Measurements from ENCODE around the gene OXER1.

Gene OXER1, protein sequence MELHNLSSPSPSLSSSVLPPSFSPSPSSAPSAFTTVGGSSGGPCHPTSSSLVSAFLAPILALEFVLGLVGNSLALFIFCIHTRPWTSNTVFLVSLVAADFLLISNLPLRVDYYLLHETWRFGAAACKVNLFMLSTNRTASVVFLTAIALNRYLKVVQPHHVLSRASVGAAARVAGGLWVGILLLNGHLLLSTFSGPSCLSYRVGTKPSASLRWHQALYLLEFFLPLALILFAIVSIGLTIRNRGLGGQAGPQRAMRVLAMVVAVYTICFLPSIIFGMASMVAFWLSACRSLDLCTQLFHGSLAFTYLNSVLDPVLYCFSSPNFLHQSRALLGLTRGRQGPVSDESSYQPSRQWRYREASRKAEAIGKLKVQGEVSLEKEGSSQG

DNA sequence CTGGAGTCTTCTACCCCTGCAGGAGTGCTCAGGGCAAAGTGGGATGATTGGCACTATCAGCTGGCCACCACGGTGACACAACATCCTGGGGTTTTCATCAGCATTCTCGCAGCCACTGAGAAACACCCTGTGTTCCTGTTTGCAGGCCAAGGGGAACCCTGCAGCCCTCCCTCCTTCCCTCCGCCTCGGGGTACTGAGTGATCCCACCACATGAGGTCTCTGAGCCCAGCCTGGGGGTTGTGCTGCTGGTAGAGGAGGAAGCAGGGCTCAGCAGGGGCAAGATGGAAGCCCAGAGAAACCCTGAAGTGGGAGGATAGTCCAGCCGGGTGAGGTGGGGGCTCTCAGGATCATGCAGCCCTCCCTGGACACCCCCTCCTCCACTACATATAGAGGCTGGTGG is at the start of gene OXER1:
Gene OXER1 (minus strand): TSS at position 40 of the 400 bp plus-strand sequence. CDS start 73 bp downstream, outside the sequence.
- peaks cover 5% of the 10 kb centered on the region for H3K4me1 Mint-ChIP-seq
- no peak for ATAC-seq (replicated peaks; ENCODE audit: extremely low read depth, poor library complexity, severe bottlenecking)

DNA sequence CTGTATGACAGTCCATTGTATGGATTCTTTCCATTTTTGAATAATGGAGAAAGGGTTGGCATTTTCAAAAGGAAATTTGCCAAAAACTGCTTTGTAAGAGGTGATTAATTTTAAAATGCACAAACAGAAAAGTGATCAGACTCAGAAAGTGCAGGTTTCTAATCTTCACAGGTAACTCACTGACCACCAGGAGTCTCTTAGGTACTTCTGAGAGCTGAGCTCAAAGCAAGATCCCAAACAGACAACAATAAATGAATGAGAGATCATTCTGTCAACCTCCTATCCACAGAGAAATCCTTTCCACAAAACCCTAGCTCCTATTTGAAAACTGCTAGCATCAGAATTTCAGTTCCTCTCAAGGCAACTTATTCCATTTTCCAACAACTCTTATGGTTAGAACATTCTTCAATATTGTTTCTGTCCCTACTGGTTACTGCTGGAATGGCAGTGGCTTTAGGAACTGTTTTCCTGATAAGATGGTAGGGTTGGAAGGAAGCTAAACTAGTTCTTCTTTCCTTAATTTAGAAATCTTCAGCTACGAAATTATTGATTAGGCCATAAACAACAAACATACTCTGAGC is 49.1 kb upstream of the OXER1 start:
- peaks cover 29% of the 10 kb centered on the region for H3K4me1 Mint-ChIP-seq
- peaks cover 5% of the 10 kb centered on the region for H3K9me3 Mint-ChIP-seq
- H3K27me3 Mint-ChIP-seq, result no peaks in the 10 kb centered on the region
- H3K4me3 Mint-ChIP-seq, result peak overlapping the region; percentile 58
- H3K27ac Mint-ChIP-seq (ENCODE audit: low read depth), result no peak overlapping the region
- H3K36me3 Mint-ChIP-seq (ENCODE audit: insufficient read depth), result peaks cover 19% of the 10 kb centered on the region
- ATAC-seq (replicated peaks; ENCODE audit: extremely low read depth, poor library complexity, severe bottlenecking), result no peak
- no peak for DNase-seq (ENCODE audit: low spot score in 2 of 2)

More for the DNA sequence above, at the start of gene OXER1:
- Mint-ChIP-seq H3K9me3 (no peaks in the 10 kb centered on the region), H3K4me3 (no peak within 1 kb of the TSS), H3K36me3 (ENCODE audit: insufficient read depth) (no peaks in the 10 kb centered on the region), H3K27ac (ENCODE audit: low read depth) (no peak within 1 kb of the TSS), H3K27me3 (no peaks in the 10 kb centered on the region)
- DNase-seq (ENCODE audit: low spot score in 2 of 2), result no peak

DNA sequence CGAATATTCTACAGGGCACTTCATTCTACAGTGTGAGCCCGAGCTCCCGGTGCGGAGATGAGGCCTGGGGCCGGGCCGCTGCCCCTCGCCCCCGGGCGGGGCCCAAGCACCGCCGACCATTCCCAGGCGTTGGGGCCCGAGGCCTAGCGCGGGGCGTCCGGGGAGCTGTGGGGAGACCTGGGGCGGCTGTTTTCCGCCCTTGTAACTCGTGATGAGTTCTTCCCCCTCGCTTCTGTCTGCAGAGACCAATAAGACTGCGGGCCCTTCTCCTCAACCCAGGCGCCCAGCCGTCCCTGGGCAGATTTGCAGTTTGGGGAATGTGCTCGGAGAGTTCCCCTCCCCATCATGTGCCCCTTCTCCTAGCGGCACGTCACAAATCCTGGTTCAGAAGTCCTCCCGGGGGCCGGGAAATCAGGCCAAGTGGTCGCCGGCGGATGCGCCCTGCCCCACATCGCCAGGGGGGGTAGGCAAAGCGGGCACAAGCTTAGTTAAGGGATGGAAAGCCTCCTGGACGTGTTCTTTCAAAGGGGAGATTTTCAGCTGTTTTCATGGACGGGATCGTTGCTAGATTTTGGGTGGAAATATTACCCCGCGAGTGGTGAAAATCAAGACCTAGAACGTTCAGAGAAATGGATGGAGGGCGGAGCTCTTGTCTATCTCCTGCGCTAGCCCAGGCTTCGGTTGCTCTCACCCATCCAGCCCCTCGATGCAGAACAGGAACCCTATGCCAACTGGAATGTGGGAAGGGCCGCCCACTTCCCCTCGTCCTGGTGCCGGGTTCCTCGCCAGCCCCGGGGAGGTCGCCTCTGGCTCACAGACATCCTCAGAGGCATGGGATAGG is 47.3 kb upstream of the OXER1 start:
- H3K4me1 Mint-ChIP-seq, result peaks cover 29% of the 10 kb centered on the region
- H3K4me3 Mint-ChIP-seq, result peak overlapping the region; percentile 97
- peak overlapping the region; percentile 100 for H3K27ac Mint-ChIP-seq (ENCODE audit: low read depth)
- ATAC-seq (replicated peaks; ENCODE audit: extremely low read depth, poor library complexity, severe bottlenecking) (peak; percentile 13), DNase-seq (ENCODE audit: low spot score in 2 of 2) (no peak)
- peaks cover 19% of the 10 kb centered on the region for H3K36me3 Mint-ChIP-seq (ENCODE audit: insufficient read depth)
- peaks cover 5% of the 10 kb centered on the region for H3K9me3 Mint-ChIP-seq
- H3K27me3 Mint-ChIP-seq, result no peaks in the 10 kb centered on the region

DNA sequence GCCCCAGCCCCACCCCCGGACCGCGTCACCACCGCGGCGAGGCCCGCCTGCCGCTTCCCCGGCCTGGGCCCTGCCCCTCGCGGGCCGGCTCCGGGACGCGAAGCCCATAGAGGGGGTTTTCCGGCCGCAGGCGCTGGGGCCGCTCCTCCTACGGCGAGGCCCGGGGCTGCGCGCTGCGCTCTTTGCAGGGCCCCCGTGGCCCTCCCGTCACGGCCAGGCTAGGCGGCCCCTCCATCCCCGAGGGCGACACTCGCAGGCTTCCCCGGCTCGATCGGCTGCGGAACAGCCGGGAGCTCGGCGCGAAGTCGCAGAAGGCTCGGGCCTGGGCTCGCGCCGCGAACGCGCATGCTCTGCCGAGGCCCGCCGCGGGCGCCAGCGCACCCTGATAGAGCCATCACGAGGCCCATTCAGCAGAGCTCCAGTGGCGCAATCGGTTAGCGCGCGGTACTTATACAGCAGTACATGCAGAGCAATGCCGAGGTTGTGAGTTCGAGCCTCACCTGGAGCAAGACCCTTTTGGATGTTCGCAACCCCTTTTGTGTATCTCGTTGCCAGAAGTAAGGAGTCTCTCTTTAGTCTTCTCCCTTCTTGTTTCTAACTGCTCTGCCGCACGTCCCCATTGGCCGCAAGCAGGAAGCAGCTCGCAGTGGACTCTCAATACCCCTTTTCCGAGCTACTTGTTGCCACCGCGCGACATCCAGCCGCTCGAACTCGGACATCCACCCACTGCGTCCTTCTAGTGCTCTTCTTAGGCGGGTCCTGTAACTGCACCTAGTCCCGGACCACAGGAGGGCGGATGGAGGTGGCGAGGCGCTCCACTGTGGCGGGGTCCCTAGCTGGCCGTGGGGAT is 46.4 kb upstream of the OXER1 start:
- DNase-seq (ENCODE audit: low spot score in 2 of 2) (peak; percentile 98 to 99), ATAC-seq (replicated peaks; ENCODE audit: extremely low read depth, poor library complexity, severe bottlenecking) (peak; percentile 81)
- H3K27ac Mint-ChIP-seq (ENCODE audit: low read depth), result peak overlapping the region; percentile 100
- peaks cover 29% of the 10 kb centered on the region for H3K4me1 Mint-ChIP-seq
- H3K27me3 Mint-ChIP-seq, result no peaks in the 10 kb centered on the region
- peaks cover 5% of the 10 kb centered on the region for H3K9me3 Mint-ChIP-seq
- peak overlapping the region; percentile 97 for H3K4me3 Mint-ChIP-seq
- H3K36me3 Mint-ChIP-seq (ENCODE audit: insufficient read depth), result peaks cover 19% of the 10 kb centered on the region

DNA sequence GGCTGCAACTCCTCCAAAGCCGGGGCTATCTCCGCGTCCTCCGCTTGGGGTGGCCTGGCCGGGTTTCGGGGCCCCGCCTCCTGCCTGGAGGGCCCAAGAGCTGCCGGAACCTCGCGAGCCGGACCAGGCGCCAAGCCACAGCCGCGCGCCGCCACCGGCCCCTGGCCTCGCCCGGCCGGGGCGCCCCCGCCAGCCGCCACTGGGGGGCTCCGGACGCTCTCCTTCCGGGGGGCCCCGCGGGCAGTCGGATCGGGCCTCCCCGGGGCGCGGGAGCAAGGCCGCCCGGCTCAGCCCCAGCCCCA is 45.8 kb upstream of the OXER1 start:
- no peak for DNase-seq (ENCODE audit: low spot score in 2 of 2)
- ATAC-seq (replicated peaks; ENCODE audit: extremely low read depth, poor library complexity, severe bottlenecking), result peak; percentile 30

DNA sequence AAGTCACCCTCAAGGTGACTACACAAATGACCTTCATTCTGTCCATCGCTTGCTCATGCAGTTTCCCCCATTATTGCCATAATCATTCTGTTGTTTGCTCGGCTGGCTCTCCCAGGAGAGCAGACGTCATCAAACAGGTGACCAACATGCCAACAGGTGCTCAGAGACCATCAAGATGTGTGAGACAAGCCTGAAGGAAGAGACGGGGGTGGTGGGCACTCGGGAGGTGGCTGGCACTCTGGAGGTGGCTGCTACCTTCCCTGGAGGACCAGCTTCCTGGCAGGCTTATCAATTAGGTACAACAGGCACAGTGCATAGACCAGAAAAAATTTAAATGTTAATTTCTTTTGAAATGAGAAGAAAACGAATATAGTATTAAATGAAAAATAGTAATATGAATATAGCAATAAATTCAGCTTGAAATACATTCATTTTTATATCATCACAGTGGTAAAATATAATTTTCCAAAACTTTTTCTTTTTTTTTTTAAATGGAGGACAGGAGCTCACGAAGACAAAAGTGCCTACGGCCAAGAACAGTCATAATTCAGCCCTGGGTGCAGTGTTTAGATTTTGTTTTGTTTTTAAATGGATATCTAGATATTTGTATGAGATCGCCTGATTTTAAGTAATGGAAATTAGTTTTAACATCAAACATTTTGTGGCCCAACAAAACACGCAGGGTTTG is 45.3 kb upstream of the OXER1 start:
- ATAC-seq (replicated peaks; ENCODE audit: extremely low read depth, poor library complexity, severe bottlenecking) (no peak), DNase-seq (ENCODE audit: low spot score in 2 of 2) (no peak)
- Mint-ChIP-seq H3K27me3 (peaks cover under 1% of the 10 kb centered on the region), H3K36me3 (ENCODE audit: insufficient read depth) (peaks cover 19% of the 10 kb centered on the region), H3K4me1 (peaks cover 29% of the 10 kb centered on the region), H3K4me3 (peak overlapping the region; percentile 97), H3K27ac (ENCODE audit: low read depth) (peak overlapping the region; percentile 100), H3K9me3 (peaks cover 5% of the 10 kb centered on the region)

More for the DNA sequence above, 45.8 kb upstream of the OXER1 start:
- Mint-ChIP-seq H3K27me3 (no peaks in the 10 kb centered on the region), H3K36me3 (ENCODE audit: insufficient read depth) (peaks cover 19% of the 10 kb centered on the region), H3K4me1 (peaks cover 29% of the 10 kb centered on the region), H3K4me3 (peak overlapping the region; percentile 97), H3K27ac (ENCODE audit: low read depth) (peak overlapping the region; percentile 100), H3K9me3 (peaks cover 5% of the 10 kb centered on the region)

DNA sequence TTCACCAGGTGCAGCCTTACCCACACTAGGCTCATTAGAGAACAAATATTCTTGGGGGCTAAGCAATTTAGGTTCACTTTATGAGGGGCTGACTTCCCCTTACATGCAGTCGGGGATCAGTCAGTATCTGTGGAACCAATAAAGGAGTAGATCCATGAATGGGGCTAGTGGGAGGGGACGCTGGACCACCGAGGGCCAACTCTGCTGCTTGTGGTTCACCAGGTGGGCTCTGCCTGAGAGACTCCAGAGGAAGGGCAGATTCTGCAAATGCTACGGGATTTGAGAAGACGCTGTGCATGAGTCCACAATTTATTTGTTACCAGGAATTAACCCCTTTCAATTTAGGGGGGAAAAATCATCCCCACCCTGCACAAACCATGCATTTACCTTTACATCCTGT is 44.4 kb upstream of the OXER1 start:
- Mint-ChIP-seq H3K4me1 (peaks cover 29% of the 10 kb centered on the region), H3K27ac (ENCODE audit: low read depth) (no peak overlapping the region)

DNA sequence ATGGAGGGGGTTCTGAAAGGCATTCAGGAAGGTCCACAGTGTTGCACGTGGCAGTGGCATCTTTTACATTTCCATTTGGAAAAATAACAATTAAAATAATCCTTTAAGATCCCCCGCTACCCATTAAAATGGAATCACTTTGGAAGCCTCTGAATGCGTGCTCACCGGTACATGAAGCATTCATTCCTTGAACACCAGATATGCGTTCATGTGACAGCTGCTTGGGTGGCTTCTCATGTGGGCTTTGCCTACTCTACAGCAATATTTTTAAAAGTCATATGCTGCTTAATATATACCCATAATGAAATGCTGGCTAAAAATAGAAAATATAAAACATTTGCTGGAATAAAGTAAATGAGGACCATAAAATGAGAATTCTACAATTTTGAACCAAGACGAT is 42.9 kb upstream of the OXER1 start:
- H3K27me3 Mint-ChIP-seq, result peaks cover 26% of the 10 kb centered on the region
- ATAC-seq (replicated peaks; ENCODE audit: extremely low read depth, poor library complexity, severe bottlenecking) (no peak), DNase-seq (ENCODE audit: low spot score in 2 of 2) (no peak)
- no peaks in the 10 kb centered on the region for H3K9me3 Mint-ChIP-seq
- peaks cover 19% of the 10 kb centered on the region for H3K4me1 Mint-ChIP-seq
- H3K27ac Mint-ChIP-seq (ENCODE audit: low read depth), result no peak overlapping the region
- H3K36me3 Mint-ChIP-seq (ENCODE audit: insufficient read depth), result peaks cover 19% of the 10 kb centered on the region
- no peak overlapping the region for H3K4me3 Mint-ChIP-seq

More for the DNA sequence above, 44.4 kb upstream of the OXER1 start:
- ATAC-seq (replicated peaks; ENCODE audit: extremely low read depth, poor library complexity, severe bottlenecking) (no peak), DNase-seq (ENCODE audit: low spot score in 2 of 2) (no peak)
- H3K27me3 Mint-ChIP-seq, result peaks cover 11% of the 10 kb centered on the region
- no peaks in the 10 kb centered on the region for H3K9me3 Mint-ChIP-seq
- H3K4me3 Mint-ChIP-seq, result no peak overlapping the region
- peaks cover 19% of the 10 kb centered on the region for H3K36me3 Mint-ChIP-seq (ENCODE audit: insufficient read depth)

DNA sequence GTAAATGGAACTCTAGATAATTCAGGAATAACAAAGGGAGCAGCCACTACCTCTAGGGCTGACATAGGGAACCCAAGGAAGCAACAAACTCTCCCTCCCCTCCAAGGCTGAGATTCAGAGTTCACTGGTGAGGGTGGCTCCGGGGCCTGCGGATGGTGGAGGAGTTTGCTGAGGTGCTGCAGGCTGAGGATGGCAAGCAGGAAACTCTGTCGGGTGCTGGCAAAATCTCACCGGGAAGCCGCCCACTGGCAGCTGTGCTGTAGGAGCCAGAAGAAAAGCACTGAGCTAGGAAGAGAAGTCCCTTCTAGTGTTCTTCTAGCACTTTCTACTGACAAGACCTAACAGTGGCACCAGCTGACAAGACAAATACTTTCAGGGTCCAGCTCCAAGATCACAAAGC is 41.0 kb upstream of the OXER1 start:
- Mint-ChIP-seq H3K9me3 (no peaks in the 10 kb centered on the region), H3K27ac (ENCODE audit: low read depth) (no peak overlapping the region), H3K4me3 (no peak overlapping the region), H3K27me3 (peaks cover 35% of the 10 kb centered on the region), H3K36me3 (ENCODE audit: insufficient read depth) (peaks cover 3% of the 10 kb centered on the region), H3K4me1 (peaks cover 5% of the 10 kb centered on the region)
- DNase-seq (ENCODE audit: low spot score in 2 of 2) (no peak), ATAC-seq (replicated peaks; ENCODE audit: extremely low read depth, poor library complexity, severe bottlenecking) (no peak)

DNA sequence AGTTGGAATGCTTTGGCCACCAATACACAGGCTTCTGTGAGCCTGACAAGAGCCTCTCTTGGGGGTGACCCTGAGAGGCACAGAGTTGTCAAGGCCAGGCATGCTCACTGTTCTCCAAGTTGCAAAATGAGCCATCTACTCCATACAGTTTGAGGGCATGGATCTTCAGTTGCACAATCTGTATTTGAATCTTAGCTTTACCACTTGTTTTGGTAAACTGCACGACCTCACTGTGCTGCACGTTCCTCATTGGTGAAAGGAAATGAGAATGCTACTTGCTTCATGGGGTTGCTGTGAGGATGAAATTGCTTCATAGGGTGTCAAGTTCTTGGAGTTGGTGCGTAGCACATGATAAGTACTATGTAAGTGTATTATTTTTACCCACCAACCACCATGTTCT is 40.4 kb upstream of the OXER1 start:
- Mint-ChIP-seq H3K4me1 (peaks cover 5% of the 10 kb centered on the region), H3K36me3 (ENCODE audit: insufficient read depth) (peaks cover 3% of the 10 kb centered on the region), H3K9me3 (no peaks in the 10 kb centered on the region), H3K27me3 (peaks cover 35% of the 10 kb centered on the region), H3K4me3 (no peak overlapping the region), H3K27ac (ENCODE audit: low read depth) (no peak overlapping the region)
- ATAC-seq (replicated peaks; ENCODE audit: extremely low read depth, poor library complexity, severe bottlenecking), result no peak
- no peak for DNase-seq (ENCODE audit: low spot score in 2 of 2)

DNA sequence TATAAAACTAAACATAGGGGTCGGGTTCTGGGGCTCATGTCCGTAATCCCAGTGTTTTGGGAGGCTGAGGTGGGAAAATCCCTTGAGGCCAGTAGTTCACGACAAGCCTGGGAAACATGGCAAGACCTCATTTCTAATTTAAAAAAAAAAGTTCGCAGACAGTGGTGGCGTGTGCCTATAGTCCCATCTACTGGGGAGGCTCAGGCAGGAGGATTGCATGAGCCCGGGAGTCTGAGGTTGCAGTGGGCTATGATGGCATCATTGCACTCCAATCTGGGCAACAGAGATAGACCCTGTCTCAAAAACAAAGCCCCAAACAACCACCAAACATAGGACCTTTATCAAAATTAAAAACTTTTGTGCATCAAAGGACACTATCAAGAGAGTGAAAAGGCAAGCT is 38.2 kb upstream of the OXER1 start:
- no peaks in the 10 kb centered on the region for H3K36me3 Mint-ChIP-seq (ENCODE audit: insufficient read depth)
- H3K4me3 Mint-ChIP-seq, result no peak overlapping the region

More for the DNA sequence above, 38.2 kb upstream of the OXER1 start:
- Mint-ChIP-seq H3K4me1 (no peaks in the 10 kb centered on the region), H3K27ac (ENCODE audit: low read depth) (no peak overlapping the region), H3K9me3 (no peaks in the 10 kb centered on the region), H3K27me3 (peaks cover 35% of the 10 kb centered on the region)
- ATAC-seq (replicated peaks; ENCODE audit: extremely low read depth, poor library complexity, severe bottlenecking) (no peak), DNase-seq (ENCODE audit: low spot score in 2 of 2) (no peak)

Measured in central memory CD8-positive, alpha-beta T cell (primary cell).